Measurements from ENCODE around the gene ATF1. TPM values are rescaled to one million over a fixed set of nuclear protein-coding genes. Genes with fewer than 3 reads are reported as not detected.

ATF1 gene
- polyA plus RNA-seq (ENCODE audit: insufficient read length in 4 of 4), result 10 to 100 TPM; 41.2 to 50.2 (median 46.9) TPM

DNA sequence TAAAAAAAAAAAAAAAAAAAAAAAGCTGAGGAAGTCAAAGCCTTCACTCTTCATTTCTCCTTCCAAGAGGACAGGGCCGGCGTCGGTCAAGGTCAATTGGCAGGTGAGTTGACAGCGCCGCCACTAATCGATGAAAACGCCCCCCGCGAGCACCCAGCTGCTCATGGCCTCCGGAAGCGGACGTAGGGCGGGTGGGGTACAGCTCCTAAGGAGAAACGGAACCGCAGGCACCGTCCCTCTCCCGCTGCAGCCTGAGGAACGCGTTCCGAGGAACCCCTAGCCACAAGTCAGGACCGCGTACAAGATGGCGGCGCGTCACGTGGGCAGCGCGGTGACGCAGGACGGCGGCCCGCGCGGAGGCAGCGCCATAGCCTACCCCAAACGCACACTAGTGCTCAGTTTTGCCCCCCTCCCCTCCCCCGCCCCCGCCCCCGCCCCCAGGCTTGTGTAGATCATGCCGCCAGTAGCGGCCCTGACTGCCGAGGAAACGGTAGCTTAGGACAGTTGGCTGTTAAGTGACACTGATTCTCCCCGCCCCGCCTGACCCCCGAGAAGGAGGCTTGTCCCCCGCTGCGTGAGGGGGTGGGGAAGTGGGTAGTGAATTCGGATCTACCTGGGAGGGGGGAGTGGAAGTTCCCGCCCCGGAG lies at the start of gene ATF1:
TSS of gene ATF1 (plus strand) at position 463 of the 647 bp plus-strand sequence. CDS start 16,045 bp downstream, outside the sequence.
- DNase-seq (ENCODE audit: low read depth in 4 of 4, low spot score in 3 of 4), result peak; percentile 77 to 83 (median 81)

DNA sequence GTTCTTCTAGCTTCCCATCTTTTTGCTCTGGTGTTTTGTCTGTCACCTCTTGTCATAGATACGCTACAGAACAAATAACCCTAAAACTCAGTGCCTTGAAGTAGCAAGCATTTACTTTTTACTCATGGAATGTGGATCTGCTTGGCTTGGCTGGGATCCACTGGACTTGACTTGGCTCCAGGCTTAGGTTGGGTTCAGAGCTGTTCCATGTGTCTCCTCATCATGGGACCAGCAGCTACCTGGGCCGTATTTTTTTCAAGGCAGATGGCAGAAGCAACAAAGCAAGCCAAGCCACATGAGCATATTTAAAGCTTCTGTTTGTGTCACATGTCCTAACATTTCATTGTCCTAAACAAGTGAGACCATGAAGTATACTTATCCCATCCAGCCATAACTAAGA lies 48.7 kb upstream of the ATF1 start:
- DNase-seq (ENCODE audit: low read depth in 4 of 4, low spot score in 3 of 4), result no peak

DNA sequence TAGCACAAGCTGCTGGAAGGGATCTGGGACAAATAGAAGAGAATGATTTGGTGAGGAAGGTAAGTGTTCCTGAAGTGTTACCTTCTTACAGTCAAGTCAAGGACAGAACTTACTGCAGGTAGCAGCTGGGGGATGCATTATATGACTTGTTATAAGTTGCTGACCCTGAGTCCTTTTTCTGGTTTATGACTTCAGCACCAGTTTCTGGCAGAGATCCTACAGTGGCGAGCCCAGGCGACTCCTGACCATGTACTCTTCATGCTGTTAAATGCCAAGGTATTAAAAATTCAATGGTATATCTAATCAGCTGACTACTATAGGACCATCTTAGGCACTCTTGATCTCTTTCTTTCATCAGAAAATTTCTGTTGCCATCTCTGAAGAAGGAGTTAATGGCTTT lies 45.1 kb upstream of the ATF1 start:
- DNase-seq (ENCODE audit: low read depth in 4 of 4, low spot score in 3 of 4), result no peak

DNA sequence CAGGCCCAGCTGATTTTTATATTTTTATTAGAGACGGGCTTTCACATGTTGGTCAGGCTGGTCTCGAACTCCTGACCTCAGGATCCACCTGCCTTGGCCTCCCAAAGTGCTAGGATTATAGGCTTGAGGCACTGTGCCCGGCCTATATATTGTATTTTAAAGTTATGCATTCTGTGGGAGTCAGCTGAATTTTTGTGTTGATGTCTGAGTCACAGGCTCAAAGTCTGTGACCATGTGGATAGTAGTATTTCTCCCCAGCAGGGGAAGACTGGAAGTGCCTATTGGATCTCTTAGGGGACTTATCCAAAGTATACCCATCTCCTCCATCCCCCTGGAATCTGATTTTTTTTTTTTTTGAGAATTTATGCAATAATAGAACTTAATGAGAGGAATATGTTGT lies 43.8 kb upstream of the ATF1 start:
- no peak for DNase-seq (ENCODE audit: low read depth in 4 of 4, low spot score in 3 of 4)

DNA sequence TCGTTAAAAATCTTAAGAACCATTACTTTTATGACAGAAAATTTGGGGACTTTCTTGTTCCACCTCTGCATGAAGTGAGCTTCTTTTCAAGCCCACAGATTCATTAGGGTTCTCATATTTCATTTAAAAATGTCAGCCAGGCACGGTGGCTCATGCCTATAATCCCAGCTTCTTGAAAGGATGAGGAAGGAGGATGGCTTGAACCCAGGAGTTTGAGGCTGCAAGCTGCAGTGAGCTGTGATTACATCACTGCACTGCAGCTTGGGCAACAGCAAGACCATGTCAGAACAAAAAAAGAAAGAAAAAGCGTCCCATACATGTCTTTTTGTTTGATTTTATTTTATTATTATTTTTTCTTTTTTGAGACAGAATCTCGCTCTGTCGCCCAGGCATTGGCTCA lies 43.4 kb upstream of the ATF1 start:
- no peak for DNase-seq (ENCODE audit: low read depth in 4 of 4, low spot score in 3 of 4)

DNA sequence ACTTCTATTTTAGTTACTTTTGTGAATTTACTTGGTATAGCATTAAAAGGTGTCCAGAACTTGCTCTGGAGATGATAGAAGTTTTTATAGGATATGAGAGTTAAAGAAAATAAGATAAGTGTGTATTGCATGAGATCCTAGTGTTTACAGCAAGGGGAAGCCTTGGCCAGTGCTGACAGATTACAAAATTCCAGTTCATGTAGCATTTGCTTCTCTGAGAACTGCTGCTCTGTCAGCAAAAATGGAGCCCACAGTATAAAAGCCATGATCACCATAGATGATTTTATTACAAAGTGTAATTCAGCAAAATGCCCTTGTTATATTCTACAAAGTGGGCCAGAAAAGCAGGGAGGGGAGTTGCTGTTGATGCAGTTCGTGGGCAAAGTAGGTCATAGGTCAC lies 40.0 kb upstream of the ATF1 start:
- DNase-seq (ENCODE audit: low read depth in 4 of 4, low spot score in 3 of 4), result no peak

DNA sequence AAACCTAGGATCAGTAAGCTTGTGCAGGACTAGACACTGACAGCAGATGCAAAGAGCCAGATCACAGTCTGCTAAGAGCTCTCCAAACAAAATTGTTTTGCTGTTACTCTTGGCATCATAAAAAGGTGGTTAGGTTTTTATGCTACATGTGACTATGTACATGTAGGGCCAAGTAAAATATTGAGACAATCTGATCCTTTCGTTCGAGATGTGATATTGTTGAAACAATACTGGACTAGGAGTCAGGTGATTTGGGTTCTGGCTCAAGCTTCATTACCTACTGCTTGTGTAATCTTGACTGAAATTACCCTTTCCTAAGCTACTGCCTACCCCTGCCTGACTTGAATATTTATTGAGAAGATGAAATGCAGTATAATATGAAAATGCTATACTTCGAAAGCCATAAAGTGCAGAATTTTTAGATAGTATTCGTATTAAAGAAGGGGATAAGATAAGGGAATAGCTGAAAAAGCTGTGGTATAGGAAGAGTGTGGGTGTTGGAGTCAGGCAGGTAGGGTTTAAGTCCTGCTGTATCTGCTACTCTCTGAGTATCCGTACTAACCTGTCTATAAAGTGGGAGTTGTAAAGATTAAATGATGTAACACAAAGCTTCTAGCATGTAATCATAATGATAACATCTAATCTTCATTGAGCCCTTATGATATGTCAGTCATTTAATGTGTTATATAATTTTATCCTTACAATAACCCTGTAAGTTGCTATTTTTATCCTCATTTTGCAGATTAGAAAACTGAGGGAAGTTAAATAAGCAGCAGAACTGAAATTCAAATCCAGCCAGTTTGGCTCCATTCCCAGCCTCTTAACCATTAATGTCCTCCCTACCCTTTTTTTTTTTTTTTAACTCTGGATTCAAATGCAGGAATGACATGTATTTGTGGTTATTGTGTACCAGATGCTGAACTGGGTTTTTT lies 38.6 kb upstream of the ATF1 start:
- no peak for DNase-seq (ENCODE audit: low read depth in 4 of 4, low spot score in 3 of 4)

DNA sequence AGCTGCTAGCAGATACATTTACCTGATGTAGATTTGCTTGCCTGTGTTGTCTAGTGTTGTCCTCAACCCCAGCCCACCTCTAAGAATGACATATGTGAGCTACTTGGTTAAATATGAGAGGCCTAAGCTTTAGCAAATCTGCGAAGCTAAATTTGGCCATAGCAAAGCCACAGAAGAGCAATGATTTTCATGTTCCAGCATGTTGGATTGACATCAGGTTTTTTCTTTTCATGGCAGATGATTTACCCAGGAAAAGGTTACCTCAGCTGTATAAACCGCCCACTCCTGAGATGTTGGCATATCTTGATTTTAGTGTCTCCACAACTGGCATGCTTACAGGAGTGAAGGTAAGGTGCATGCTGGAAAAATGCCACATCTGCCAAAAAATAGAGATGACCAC lies 36.4 kb upstream of the ATF1 start:
- no peak for DNase-seq (ENCODE audit: low read depth in 4 of 4, low spot score in 3 of 4)

DNA sequence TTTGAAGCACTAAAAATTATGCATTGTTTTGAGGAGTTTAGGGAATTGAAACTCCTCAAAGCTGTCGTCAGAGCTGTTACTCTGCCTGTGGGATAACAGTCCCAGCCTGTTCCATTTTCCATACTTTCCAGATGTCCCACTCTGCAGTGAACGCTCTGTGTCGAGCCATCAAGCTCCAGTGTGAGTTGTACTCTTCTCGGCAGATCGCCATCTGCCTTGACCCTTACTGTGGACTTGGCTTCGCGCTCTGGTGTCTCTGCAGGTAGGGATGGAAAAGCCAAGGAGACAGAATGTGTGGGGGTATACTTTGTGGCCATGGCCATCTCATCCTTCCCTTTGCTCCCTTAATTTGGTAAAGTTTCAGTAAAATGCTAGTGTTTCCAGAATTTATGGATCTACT lies 35.5 kb upstream of the ATF1 start:
- DNase-seq (ENCODE audit: low read depth in 4 of 4, low spot score in 3 of 4), result no peak

DNA sequence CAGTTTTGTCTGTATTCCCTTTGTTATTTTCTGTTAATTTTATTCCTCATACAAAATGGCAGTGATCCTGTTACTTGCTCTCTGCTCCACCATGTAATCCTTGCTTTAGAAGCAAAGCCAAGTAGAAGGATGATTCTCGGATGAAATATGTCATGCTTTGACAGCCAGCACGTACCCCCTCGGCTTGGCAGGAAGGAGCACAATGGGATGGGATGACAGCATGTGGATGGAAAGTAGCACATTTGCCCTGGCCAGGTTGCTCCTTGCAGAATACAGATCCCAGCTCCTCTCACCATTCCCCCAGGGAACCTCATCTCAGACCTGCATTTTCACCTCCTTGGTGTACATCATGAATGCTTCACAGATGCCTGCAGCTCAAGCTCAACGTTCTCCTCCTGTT lies 35.1 kb upstream of the ATF1 start:
- no peak for DNase-seq (ENCODE audit: low read depth in 4 of 4, low spot score in 3 of 4)

DNA sequence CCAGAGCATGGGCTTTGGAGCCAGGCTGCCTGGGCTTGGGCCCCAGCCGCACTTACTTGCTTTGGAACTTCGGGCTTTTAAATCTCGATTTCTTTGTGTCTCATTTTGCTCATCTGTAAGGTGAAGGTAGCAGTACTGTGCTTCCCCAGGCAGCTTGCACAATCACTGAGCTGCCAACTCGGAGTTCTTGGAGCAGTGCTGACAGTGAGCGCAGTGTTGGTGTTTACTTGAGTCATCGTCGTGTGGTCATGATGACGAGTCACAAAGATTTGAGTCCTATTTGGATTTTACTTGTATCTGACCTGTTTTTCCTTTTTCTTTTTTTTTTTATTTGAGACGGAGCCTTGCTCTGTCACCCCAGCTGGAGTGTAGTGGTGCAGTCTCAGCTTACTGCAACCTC lies 31.3 kb upstream of the ATF1 start:
- DNase-seq (ENCODE audit: low read depth in 4 of 4, low spot score in 3 of 4), result no peak

DNA sequence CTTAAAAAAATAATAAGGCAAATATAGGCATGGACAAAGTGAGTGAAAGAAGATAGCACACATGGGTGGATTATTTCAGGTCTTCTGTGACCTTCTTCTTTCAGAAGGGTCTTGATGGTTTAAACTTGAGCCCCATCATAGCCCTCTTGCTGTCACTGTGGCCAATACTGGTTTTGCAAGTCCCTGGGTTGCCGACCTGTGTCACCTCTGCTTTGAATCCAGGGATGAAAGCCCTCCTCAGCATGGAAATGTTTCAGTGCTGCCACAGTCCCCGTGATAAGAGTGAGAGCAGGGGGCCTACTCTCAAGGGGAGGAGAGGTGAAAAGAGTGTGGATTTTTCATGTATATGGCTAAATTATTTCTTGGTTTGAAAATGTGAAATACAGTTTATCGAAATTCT lies 30.2 kb upstream of the ATF1 start:
- no peak for DNase-seq (ENCODE audit: low read depth in 4 of 4, low spot score in 3 of 4)

DNA sequence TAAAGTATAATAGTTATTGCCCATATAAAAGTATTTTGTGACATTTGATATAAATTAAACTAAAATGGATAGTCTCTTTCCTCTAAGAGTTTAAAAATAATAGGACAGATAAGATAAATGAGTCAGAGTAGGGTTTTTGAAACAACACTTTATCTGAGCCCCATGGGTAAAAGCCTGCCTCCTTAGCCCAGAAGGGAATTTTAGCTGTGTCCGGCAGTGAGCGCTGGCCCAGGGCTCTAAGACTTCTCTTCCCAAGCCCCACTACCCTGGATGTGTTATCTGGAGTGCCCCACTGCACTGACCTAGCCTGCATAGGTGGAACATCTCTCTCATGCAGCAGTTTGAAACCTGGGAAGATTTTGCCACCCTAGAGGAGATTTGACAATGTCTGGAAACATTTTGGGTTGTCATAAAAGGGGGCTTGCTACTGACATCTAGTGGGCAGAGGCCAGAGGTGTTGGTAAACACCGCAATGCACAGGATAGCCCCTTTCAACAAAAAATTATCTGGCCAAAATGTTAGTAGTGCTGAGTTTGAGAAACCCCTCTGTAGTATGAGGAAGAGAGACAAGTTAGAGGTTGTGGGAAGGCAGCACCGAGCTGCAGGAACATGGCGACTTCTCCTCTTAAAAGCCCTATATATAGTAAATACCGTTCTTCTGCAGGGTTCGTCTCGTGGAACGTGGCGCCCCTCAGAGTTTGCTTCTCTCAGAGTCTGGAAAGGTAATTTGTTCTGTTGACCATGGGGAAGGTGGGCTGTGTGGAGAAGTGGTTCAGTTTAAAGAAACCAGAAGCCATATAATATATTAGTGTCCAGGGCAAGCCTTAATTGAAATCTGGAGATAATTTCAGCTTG lies 29.3 kb upstream of the ATF1 start:
- DNase-seq (ENCODE audit: low read depth in 4 of 4, low spot score in 3 of 4), result peak in 2 of 4 donors; percentile 5 to 22

DNA sequence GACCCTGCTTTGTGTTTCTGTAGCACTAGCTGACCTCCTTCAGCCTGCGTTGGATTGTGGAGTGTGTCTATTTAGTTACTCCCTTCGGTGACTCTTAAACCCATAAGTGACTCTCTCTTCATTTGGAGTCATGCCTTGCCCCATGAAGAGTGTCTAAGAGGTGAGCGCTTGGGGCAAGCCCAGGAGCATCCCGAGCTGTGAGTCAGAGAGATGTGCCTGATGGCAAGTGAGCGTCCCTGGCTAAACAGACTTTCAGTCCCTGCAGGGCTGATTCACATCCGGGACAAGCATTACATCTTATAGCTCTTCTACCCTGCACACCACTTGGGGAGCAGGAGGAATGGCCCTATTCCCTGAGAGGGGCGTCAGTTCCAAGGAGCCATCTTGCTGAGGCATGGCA lies 24.3 kb upstream of the ATF1 start:
- no peak for DNase-seq (ENCODE audit: low read depth in 4 of 4, low spot score in 3 of 4)

DNA sequence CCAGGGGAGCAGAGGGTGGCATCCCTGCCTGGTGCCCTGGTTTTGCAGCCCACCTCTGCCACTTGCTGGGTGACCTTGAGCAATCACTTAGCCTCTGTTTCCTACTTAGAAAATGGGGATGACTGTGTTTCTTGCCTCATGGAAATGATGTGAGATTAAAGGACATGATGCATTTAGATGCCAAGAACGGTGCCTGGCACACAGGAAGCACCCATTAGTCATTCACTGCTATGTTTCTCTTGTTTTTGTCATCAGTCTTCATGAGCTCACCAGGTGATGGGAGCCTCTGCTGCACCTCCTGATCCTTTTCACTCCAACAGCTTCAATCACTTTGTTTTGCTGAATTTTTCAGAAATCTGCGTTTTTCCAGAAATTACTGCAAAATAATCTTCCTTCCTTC lies 23.6 kb upstream of the ATF1 start:
- no peak for DNase-seq (ENCODE audit: low read depth in 4 of 4, low spot score in 3 of 4)

DNA sequence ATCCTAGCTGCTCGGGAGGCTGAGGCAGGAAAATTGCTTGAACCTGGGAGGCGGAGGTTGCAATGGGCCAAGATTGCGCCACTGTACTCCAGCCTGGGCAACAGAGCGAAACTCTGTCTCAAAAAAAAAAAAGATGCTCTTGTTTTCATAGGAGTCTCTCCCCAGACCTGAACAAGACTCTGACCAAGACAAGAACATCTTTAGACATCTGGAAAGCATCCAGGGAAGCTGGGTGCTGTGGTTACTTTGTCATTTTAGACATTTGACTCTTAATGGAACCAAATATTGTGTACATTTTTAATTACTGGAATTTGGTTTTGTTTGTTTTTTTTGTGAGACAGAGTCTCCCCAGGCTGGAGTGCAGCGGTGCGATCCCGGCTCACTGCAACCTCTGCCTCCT lies 21.1 kb upstream of the ATF1 start:
- no peak for DNase-seq (ENCODE audit: low read depth in 4 of 4, low spot score in 3 of 4)

DNA sequence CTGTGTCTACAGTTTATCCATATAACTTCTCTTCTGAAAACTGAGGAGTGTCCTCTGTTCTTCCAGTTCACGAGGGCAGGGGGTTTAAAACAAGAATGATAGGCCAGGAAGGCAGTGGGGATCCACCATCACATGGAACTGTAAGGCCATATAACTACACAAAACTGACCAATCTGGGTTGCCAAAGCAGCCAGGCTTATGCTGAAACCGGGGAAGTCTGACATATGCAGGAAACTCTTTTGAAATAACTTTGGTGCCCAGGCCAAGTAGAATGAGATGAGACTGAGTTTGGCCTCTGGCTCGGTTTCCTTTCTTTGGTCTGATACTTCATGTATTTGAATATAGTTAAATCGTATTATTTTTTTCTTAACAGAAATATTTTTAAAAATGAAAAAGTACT lies 18.0 kb upstream of the ATF1 start:
- no peak for DNase-seq (ENCODE audit: low read depth in 4 of 4, low spot score in 3 of 4)

DNA sequence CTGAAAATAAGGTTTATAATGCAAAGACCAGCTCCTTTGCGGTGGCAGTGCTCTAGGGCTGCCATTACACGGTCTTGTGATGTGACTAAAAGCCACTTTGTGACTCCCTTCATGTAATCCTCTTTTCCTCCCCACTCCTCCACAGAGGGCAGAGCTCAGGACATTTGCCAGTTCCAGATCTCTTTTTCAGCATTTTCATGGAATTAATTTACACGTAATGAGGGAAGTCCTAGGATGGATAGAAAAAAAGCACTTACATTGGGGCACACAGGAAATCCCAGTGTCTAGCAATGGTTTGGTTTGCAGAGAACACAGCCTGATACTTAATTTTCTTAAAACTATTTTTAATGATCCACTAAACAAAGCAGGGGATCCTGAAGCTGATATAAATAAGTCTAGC lies 17.5 kb upstream of the ATF1 start:
- DNase-seq (ENCODE audit: low read depth in 4 of 4, low spot score in 3 of 4), result no peak

DNA sequence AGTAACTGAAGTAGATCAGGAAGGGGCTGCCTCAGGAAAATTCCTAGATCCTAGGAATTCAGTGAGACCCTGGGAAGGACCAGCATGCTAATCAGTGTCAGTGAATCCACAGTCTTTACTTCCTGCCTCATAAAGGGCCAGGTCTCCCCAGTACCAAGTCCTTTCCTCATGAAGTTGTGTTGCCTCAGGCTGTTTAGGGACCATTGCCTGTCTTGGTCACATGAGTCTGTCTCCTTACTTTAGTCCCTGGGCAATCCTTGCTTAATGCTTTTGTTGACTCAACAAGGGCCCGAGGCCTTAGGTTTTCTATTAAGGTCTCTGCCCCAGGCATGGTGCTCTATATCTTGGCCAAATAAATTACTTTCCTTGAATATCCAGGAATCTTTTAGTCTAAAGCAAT lies 16.1 kb upstream of the ATF1 start:
- no peak for DNase-seq (ENCODE audit: low read depth in 4 of 4, low spot score in 3 of 4)

DNA sequence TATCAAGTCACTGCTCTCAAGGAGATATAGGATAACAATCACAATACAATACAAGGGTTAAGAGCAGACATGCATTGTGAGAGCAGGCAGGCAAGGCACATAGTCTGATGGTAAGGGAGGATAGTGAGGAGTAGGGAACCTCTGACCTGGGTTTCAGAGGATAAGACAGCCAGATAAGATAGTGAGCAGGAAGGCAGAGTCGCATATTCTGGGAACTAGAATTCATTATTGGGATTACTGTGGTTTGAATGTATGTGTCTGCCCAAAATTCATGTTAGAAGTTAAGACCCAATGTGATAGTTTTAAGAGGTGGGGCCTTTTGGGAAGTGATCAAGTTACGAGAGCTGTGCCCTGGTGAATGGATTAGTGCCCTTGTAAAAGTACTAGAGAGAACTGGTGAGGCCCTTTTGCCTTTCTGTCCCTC lies 14.4 kb upstream of the ATF1 start:
- DNase-seq (ENCODE audit: low read depth in 4 of 4, low spot score in 3 of 4), result no peak

DNA sequence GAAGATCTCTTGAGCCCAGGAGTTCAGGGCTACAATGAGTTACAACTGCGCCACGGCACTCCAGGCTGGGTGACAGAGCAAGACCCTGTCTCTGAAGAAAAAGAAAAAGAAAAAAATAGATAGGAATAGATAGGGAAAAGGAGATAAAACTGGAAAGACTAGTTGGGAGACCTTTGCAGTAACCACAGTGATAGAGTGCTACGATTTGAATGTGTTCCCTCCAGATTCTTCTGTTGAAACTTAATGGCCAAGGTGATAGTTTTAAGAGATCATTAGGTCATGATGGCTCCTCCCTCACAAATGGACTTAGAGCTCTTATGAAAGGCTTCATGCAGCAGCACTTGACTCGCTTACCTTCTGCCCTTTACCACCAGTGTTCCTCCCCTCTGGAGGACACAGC lies 13.5 kb upstream of the ATF1 start:
- DNase-seq (ENCODE audit: low read depth in 4 of 4, low spot score in 3 of 4), result no peak

Data from left renal pelvis (tissue), 4 donors.